Kidney epithelial cell (primary cell): ENCODE measurements around the gene RXYLT1. TPM values are rescaled to one million over a fixed set of nuclear protein-coding genes. Genes with fewer than 3 reads are reported as not detected.

Experiments
- DNase-seq: peaks from one replicate; pipeline ENCODE4 v3.0.0-alpha.2; 2010; ENCODE audit warnings: low read depth
- H3K27me3 ChIP-seq: 2 replicates; pipeline ENCODE4 v1.6.0; 2011; ENCODE audit warnings: low read length; ENCODE audit not compliant: control insufficient read depth, insufficient read depth
- H3K36me3 ChIP-seq: 2 replicates; pipeline ENCODE4 v1.5.1; 2011; ENCODE audit warnings: low read length; ENCODE audit not compliant: control insufficient read depth, insufficient read depth
- H3K4me3 ChIP-seq: 2 replicates; pipeline ENCODE4 v1.5.1; 2011; ENCODE audit warnings: low read depth, mild to moderate bottlenecking, control low read depth, low read length
- CTCF ChIP-seq: IDR thresholded peaks from 2 replicates; pipeline ENCODE4 v1.5.1; 2011; ENCODE audit warnings: mild to moderate bottlenecking, moderate library complexity, low read length, control low read depth, inconsistent platforms; ENCODE audit not compliant: insufficient read depth, poor library complexity, severe bottlenecking
- total RNA-seq: library from RNA; depleted of rRNA; stranded (reverse); fragments of >200 nt; gene quantifications from 2 replicates; pipeline ENCODE4 v1.2.3, GENCODE V29; 2015

Gene RXYLT1
- total RNA-seq, 1 donor from 2014 or later: 21.1 TPM

GRCh38 chr12:63809566-63809965 is 29.9 kb downstream of the RXYLT1 start:
- H3K36me3 ChIP-seq: no peaks in the 10 kb centered on the region
- no peak overlapping the region for H3K4me3 ChIP-seq
- DNase-seq: no peak
- TF ChIP-seq CTCF: no peak
- H3K27me3 ChIP-seq: no peaks in the 10 kb centered on the region

- DNase-seq: no peak
- H3K27me3 ChIP-seq: no peaks in the 10 kb centered on the region
- TF ChIP-seq CTCF: no peak
- H3K4me3 ChIP-seq: no peak overlapping the region
- no peaks in the 10 kb centered on the region for H3K36me3 ChIP-seq
These were observed 31.6 kb downstream of the RXYLT1 start for GRCh38 chr12:63811334-63811733.

- no peak overlapping the region for H3K4me3 ChIP-seq
- no peaks in the 10 kb centered on the region for H3K27me3 ChIP-seq
- DNase-seq: no peak
- no peak for TF ChIP-seq CTCF
- H3K36me3 ChIP-seq: no peaks in the 10 kb centered on the region
These were observed 32.0 kb downstream of the RXYLT1 start for GRCh38 chr12:63811755-63812154.

- Histone ChIP-seq H3K27me3 (no peaks in the 10 kb centered on the region), H3K4me3 (no peak overlapping the region), H3K36me3 (no peaks in the 10 kb centered on the region)
- no peak for TF ChIP-seq CTCF
- no peak for DNase-seq
These were observed 34.5 kb downstream of the RXYLT1 start for GRCh38 chr12:63814146-63814772.

DNA sequence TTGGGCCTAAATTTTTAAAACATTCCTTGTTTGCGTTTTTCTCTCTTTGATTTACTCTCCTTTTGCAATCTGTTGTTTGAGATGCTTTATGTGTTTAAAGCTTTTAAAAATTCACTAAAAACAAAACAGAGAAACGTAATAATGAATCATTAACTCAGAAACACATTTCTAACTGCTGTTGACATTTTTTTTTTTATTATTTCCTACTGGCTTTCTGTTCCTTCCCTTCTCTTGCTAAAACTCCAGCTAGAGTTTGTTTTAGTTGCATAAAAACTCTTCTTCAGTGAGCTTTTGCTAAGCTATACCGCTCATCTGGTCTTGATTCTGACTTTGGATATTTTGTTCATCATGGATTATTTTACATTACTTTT is 35.8 kb downstream of the RXYLT1 start:
- DNase-seq: no peak
- H3K4me3 ChIP-seq: no peak overlapping the region
- no peak for TF ChIP-seq CTCF
- H3K36me3 ChIP-seq: no peaks in the 10 kb centered on the region
- no peaks in the 10 kb centered on the region for H3K27me3 ChIP-seq

- DNase-seq: no peak
- Histone ChIP-seq H3K4me3 (no peak overlapping the region), H3K36me3 (no peaks in the 10 kb centered on the region), H3K27me3 (no peaks in the 10 kb centered on the region)
- no peak for TF ChIP-seq CTCF
These were observed 36.3 kb downstream of the RXYLT1 start for GRCh38 chr12:63816031-63816430.
